HG03460 (cell line): Measurements from ENCODE around the gene LARP4B.

Experiments
- ATAC-seq: cut with Tn5 transposase; IDR thresholded peaks from one replicate; pipeline ENCODE4 v1.9.1; 2021; ENCODE audit not compliant: unreplicated experiment

The LARP4B gene

DNA sequence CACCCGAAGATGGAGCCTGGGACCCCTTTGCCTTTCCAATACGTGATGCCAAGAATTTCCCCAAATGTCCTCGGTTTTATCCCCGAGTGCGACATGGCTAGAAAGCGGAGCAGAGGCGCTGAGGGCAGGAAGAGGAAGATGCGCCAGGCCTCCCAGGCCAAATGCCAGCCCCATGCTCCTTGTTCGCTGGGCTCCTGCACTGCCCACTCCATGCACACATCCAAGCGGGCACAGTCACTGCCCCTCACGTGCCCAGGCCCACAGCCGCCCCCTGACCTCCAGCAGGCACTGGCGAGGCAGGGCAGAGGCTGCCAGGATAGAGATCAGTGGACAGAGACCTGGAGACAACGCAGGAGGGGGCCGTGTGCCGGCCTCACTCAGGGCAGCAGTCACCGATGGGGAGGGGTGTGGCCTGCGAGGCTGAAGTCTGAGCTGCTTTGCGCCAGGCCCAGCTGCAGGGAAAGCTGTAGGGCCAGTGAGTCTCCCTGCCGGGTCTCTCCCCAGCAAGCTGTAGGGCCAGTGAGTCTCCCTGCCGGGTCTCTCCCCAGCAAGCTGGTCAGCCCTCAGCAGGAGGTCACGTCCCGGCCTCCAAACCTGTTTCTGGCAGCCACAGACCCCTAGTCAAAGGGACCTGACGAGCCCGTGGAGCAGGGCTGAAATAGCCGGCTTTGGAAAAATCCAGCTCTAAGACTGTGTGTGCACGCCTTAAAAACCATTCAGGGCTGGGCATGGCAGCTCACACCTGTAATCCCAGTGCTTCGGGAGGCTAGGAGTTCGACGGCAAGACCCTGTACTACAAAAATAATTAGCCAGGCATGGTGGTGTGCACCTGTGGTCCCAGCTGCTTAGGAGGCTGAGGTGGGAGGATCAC is 141.4 kb downstream of the LARP4B start:
- ATAC-seq = no peak

DNA sequence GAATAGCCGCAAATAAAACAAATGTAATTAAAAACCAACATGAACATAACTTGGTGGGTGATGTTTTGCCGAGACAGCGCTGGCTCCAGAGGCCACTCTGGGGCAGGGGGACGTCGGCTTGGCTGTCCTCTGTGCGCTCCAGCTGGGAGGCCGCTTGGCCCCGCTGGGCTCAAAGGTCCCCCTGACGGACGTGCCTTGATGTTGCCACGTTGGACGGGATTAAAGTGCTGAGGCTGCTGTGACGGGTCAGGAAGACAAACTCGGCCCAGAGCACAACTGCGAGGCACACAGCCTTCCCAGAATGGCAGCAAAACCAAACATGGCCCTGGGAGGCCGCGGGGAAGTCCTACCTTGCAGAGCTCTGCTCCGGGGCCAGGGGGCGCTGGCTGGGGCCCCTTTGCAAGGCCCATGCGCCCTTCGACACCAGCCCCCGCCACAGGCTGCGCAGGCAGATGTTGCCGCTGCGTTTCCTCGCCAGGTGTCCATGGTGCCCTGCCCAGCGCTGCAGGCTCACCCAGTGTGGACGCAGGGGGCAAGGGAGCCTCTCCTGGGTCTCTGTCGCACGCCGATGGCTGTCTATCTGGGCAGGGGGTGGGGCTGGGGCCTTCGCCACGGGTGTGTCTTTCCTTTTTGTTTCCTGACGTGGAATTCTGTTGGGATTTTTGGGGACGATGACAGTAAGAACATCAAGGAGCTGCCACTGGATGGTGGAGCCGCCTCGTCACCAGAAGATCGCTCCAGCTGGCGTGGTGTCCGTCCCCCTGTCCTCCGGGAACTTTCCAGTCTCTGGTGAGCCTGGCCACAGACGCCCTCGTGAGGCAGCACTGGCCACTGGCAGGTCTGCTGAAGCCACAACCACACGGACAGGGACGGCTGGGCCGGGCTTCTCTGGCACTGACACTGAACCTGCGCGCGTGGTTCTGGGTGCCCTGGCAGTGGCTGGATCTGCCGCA is 142.4 kb downstream of the LARP4B start:
- ATAC-seq = no peak

DNA sequence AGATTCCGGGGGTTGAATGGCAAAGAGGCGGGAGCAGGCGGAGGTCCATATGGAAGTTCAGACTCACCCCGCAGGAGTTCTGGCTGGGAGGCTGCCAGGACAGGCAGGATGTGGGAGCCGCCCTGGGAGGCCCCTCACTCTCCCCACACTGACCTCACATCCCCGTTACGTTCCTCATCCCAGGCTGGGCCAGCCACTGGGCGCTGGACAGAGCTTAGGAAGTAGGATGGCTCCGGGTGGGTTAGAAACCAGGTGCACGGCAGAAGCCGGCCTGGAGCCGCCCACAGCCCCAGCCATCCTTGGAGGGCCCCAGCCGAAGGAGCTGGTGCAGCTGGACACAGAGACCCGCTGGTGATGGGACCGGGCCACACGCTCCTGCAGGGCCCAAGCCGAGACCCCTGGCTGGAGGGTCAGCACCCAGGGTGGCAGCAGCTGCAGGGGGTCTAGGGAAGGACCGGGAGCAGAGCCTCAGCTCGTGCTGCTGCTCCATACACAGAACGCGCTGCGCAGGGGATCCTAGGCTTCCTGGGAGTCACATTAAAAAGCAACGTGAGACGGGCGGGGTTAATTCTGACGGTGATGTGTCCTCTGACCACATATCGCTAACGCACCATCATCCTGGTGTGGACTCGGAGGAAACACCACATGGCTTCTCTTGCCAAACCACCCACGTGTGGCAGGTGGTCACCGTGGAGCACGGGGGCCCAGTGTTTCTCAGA is 143.4 kb downstream of the LARP4B start:
- no peak for ATAC-seq

DNA sequence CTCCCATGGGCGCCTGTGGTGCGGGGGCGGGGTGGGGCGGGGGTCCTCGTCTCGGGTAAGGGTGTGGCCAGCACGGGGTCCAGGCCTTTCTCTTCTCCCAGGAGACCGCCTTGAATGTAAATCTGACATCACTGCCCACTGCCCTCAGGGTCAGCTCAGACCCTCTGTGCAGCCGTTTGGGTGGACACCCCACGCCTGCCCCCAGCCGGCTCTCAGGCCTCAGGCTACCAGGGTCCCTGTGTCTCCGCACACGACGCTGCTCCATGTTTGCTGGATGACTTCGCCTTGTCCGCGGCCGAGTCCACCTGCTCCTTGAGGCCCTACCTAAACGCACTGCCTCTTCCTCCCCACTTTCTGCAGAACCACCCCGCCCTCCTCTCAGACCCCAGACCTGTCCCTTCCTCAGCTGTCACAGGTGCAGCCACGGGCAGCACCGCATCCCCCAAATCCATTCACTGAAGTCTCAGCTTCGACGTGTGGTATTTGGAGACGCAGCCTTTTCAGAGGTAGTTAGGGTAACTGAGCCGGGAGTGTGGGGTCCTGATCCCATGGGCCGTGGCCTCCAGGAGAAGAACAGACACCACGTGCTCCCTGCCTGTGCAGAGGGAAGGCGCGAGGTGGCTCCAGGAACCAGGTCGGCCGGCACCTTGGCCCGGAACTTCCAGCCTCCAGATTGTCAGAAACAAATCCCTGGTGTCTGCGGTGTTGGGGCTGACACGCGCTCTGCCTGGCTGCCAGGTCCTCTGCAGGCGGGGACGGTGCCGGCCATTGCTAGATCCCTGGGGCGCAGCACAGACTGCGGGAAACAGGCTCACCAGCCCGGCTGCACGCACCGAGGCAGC is 144.7 kb downstream of the LARP4B start:
- ATAC-seq = no peak

DNA sequence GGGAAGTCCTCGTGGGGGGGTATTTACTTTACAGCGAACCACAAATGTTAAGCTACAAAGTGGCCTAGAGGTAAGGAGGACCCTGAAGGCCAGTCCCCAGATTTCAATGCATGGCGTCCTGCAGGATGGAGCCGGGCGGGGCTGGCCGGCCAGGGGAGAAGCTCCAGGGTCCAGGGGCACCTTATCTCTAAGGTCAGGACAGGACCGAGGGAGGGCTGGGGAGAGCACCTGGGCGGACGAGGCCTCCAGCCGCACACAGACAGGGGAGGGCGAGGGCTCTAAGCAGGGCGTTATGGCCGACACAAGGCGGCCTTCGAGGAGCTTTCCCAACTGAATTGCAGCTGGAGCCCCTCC is 145.7 kb downstream of the LARP4B start:
- ATAC-seq = no peak

DNA sequence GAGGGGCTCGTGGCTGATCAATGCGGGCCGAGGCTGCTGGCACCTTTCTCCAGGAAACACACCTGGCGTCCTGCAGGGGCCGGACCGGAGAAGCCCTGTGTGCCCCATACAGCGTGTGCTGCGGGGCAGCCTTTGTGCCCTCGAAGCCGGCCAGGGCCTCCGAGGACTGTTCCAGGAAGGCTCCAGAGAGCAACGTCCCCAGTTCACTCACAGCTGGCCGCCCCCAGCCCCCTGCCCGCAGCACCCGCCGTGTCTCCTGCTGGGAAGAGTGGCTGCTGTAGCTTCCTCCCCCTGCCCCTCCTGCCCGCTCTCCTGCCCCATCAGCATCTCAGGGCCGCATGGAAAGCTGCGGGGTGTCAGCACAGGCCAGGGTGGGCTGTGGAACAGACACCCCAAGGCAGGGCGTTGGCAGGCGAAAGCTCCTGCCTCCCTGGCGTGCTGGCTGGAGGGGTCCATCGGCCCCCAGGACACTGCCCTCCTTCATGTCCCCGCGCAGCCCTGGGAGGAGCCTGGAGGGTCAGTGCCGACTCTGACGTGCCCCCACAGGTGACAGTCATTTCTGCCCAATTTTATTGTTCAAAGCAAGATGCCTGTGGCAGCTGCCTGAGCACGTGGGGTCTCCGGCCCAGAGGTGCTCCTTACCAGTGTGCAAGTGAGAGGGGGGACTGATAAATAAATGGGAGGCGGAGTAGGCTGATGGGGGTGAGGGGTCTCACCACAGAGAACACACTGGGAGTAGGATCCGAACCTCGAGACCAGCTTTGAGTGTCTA is 146.2 kb downstream of the LARP4B start:
- no peak for ATAC-seq

DNA sequence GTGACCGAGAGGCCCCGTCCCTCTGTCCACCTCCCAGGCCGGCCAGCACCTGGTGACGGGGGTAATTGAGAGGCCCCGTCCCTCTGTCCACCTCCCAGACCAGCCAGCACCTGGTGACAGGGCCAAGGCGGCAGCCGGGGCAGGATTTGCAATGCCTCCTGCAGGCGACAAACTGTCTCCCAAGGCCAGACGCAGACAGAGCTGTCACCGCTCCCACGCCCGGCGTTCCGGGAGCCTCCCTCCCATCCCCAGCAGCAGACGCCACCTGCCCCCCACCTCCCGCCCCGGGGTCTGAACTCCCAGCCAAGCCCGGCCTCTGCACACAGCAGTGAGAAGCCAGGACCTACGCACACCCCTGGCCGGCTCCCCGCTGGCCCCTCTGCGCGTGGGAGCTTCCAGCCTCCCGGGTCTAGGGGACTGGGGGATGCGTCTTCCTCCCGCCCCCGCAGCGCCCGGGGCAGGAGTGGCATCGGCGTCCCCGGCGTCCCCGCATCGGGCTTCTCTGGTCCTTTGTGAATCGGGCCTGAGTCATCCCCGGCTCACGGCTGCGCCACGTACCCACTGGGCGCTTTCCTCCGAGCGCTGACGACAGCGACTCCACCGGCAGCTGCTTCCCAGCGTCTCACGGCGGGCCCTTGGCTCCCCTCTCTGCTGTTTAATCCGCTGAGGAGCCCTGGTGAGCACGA is 147.0 kb downstream of the LARP4B start:
- no peak for ATAC-seq

DNA sequence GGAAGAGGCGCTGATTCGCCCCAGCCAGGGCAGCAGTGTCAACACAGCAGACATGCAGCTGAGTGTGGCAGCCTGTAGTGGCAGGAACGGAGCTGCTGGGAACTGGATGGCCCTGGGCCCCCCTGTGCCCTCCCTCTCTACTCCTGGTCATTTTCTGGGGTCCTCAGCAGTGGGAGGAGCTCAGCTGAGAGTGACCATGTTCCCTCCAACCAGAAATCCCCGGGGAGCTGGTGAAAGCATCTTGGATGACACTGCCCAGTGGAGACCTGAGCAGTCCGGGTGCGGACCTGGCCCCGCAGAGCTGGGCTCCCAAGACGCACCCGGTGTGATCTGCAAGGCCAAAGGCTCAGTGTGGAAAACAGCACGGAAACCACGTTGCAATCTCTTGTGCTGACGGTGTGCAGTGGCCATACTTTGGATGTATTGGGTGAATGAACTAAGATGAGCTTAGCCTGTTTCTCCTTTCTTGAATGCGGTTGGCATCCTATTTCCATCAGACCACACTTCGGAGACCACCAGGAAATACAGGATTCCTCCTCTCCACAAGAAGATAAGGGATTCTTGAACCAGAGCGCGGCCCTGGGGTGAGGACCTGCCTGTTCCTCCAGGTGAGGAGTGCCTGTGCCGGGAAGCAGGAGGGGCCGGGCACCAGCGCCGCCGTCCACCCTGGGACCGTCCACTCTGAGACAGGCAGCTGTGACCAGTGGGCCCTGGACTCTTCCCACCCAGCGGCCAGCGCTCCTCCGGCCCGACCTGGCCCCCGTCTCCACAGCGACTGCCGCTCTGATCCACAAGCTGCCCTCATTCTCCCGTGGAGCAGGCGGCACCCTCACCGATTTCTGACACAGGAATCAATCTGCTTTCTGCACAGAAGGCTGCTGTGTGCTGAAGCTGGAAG is 148.5 kb downstream of the LARP4B start:
- ATAC-seq = no peak

DNA sequence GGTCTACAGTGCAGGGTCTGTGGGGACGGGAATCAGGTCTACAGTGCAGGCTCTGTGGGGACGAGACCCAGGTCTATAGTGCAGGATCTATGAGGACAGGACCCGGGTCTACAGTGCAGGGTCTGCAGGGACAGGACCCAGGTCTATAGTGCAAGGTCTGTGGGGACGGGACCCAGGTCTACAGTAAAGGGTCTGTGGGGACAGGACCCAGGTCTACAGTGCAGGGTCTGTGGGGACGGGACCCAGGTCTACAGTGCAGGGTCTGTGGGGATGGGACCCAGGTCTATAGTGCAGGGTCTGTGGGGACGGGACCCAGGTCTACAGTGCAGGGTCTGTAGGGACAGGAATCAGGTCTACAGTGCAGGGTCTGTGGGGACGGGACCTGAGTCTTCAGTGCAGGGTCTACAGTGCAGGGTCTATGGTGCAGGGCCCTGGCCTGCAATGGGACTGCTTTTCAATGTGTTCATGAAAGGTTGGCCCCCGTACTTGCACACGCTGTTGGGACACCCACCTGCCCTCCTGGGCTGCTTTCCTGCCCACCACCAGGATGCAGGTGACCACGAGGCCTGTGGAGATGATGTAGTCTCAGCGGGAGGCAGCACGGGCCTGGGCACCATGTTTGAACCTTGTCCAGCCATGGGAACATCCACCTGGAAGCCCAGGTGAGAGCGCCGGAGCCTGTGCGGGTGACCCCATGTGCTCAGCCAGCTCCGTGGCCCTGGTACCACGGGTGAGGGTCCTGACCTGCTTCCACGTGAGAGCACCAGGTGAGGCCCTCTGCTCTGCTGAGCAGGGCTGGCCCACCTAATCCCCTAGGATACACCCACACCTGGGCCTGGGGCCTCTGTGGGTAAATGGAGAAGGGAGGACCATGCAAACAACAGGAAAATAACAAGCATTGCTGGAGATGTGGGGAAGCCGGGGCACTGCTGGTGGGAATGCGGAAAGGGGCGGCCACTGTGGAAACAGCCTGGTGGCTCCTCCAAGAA is 150.7 kb downstream of the LARP4B start:
- no peak for ATAC-seq

DNA sequence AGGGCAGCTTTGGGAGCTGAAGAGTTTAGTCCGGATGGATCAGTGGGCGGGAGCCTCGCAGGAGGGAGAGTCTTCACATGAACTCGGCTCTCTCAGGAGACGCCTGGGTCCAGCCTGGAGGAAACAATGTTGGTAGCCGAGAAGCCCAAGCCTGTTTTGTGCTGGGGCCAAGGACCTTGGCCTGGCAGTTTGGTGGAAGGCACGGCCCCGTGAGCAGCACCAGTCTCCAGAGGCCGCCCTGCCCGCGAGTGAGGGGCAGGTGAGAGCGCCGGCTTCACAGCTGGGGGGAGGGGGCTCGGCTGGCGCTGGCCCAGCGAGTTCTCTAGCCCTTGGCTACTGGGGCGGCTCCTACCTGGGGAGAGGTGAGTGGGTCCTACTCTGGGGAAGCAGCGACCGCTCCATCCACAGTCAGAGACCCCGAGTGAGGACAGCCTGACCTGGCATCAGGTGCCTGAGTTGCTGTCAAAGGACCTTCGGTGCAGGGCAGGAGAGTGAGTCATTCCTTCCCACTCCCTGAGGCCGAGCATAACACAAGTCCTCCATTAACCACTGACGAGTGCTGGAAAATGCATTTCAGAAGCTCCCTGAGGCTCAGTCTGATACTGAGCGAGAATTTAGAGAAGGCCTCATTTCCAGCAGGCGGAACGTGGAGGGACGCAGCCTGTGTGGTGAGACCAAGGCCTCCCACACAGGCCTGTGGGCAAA is 152.7 kb downstream of the LARP4B start:
- no peak for ATAC-seq

DNA sequence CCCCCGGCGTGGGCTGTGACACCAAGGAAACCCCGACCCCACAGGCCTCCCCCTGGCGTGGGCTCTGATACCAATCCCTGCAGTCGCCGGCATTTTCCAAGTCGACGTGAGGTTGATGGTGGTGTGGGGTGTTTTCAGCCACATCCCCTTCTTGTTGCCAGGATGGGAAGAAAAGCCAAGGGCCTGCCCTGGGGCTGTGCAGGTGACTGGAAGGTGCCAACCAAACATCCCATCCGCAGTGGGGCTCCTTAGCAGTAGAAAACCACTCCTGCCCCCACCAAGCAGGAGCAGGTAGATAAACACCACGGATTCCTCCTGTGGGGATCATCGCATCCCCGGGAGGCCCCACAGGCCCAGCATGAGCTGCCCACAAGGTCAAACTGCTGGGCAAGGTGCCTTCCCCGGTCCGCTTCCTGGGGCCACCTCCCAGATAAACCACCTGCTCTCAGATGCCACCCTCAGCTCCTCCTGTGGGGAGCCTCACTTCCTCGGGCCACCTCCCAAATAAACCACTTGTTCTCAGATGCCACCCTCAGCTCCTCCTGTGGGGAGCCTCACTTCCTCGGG is 153.5 kb downstream of the LARP4B start:
- ATAC-seq = no peak

DNA sequence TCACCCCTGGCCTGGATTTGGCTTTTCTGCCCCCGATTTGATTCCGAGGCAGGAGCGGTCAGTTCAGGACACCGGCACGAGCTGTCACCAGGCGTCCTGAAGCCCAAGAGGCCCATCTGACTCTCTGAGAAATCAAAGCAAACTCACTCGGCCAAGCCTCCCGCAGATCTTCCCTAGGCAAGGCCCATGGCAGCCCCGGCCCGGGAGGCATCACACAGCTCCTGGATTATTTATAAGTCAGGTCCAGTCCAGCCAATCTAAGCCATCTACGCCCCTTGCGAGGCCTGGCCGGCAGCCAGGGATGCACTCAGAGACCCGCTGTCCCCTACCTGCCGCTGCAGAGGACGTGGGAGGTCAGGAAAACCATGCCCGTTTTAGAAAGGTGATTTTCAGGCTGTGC is 154.7 kb downstream of the LARP4B start:
- ATAC-seq = no peak

DNA sequence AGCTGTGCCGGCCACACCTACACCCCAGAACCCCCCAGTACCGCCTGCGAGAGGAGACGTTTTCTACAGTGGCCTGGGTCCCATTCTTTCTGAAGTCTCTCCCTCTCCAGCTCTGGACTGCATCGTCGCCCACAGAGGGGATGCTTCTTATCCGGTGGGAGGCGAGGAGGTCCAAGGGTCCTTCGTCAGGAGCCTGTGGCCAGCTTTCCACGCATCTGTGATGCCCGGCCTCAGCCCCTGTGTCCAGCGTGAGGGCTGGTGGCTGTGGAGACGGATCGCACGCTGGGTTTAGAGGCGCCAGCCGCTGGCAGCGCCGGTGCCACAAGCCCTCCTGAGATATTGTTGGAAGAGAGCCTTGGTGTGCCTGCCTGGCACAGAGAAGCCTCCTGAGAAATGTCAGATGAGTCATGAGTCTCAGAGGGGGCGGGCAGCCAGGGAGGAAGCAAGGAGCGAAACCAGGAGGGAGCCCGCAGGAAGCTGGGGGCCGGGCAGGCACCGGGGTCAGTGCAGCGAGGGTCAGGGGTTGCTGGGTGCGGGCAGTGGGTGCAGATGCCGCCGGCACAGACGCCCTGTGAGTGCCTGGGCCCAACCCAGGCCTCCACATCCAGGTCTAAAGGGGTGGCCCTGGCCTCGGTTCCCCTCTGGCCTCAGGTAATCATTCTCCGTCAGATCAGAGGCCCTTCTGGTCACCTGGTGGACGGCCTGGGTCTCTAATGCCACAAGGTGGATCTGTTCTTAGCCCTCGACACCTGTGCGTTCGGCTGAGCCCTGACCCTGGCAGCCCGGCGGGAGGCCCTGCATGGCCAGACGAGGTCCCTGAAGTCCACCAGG is 156.0 kb downstream of the LARP4B start:
- ATAC-seq = no peak

DNA sequence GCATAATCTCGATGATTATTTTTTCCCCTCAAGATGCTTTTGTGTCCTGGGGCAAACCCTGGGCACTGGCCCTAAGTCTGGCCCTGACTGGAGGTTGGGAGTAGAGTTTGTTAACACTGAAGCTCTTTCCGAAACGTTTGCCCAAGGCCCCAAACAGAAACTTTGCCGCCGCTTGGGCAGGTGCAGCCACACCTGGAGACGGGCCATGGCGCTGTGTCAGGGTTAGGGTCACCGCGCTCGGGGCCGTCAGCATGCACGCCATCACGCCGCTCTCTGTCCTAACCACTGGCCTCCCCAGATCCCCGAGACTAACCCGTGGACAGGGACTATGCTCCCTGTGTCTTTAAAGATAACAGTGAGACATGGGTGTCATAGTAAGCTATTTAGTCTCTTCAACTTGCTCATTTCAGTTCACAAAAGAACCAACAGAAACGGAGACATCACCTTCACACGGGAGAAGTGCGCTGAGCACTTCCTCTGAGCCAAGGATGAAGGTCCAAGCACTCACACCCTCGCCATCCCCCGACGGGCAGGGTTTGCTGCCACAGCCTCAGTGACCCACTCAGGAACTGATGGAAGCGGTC is 156.8 kb downstream of the LARP4B start:
- no peak for ATAC-seq

DNA sequence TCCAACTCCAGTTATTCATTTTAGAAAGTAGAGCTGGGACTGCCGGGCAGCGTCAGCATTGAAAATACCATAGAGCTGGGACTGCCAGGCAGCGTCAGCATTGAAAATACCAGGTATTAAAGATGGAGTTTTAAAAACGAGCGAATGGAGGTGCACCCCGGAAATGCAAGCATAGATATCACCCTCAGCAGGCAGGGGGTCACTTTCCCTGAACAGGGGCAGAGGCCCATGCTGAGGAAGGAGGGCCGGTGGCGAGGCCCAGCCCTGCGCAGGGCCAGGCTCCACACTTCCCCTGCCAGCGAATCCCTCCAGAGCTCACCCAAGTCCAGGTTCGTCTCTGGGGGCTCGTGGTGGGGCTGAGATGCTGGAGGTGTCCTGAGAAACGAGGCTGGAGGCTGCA is 157.3 kb downstream of the LARP4B start:
- no peak for ATAC-seq
